ENCODE data around the gene CARD10. TPM values are rescaled to one million over a fixed set of nuclear protein-coding genes. Genes with fewer than 3 reads are reported as not detected.

Gene CARD10
- total RNA-seq, 1 experiment from 2014 or later = 26.5 TPM

DNA sequence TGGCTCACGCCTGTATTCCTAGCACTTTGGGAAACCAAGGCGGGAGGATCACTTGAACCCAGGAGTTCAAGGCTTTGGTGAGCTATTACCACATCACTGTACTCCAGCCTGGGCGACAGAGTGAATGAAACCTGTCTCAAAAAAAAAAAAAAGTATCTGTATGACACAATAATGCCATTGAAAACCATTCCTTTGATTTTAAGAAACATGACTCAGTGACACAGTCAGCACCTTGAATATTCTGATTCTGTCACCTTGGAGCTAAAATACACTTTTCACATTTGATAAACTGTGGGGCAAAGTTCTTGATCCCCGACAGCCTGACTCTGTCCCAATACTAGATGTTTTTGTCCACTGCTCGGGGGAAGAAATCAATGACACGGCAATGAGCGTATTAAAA lies 75.2 kb downstream of the CARD10 start:
- BruUV-seq (replicated peaks) = no TSS peak
- Histone ChIP-seq H3K9me3 (peaks cover 8% of the 10 kb centered on the region; the same call in 1 of the 2 replicates), H3K4me1 (no peaks in the 10 kb centered on the region), H3K36me3 (ENCODE audit: control insufficient read depth, insufficient read depth, low read length) (no peaks in the 10 kb centered on the region), H3K4me3 (ENCODE audit: low read depth, low read length) (no peak overlapping the region), H3K27me3 (replicated peaks; ENCODE audit: control insufficient read depth, insufficient read depth, low read length) (no peaks in the 10 kb centered on the region)
- no peak for DNase-seq
- Mint-ChIP-seq H3K36me3 (ENCODE audit: insufficient read depth, unreplicated experiment) (no peaks in the 10 kb centered on the region), H3K27ac (ENCODE audit: unreplicated experiment) (no peak overlapping the region), H3K9me3 (ENCODE audit: unreplicated experiment) (peaks cover 26% of the 10 kb centered on the region), H3K27me3 (ENCODE audit: insufficient read depth, unreplicated experiment) (no peaks in the 10 kb centered on the region), H3K4me1 (ENCODE audit: low read depth, unreplicated experiment) (peaks cover 6% of the 10 kb centered on the region), H3K4me3 (ENCODE audit: unreplicated experiment) (no peak overlapping the region)
- TF ChIP-seq, protein P1, sequence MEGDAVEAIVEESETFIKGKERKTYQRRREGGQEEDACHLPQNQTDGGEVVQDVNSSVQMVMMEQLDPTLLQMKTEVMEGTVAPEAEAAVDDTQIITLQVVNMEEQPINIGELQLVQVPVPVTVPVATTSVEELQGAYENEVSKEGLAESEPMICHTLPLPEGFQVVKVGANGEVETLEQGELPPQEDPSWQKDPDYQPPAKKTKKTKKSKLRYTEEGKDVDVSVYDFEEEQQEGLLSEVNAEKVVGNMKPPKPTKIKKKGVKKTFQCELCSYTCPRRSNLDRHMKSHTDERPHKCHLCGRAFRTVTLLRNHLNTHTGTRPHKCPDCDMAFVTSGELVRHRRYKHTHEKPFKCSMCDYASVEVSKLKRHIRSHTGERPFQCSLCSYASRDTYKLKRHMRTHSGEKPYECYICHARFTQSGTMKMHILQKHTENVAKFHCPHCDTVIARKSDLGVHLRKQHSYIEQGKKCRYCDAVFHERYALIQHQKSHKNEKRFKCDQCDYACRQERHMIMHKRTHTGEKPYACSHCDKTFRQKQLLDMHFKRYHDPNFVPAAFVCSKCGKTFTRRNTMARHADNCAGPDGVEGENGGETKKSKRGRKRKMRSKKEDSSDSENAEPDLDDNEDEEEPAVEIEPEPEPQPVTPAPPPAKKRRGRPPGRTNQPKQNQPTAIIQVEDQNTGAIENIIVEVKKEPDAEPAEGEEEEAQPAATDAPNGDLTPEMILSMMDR (IDR thresholded peaks at IDR 0.05; ENCODE audit: insufficient read depth in 1 of 2, low read depth in 1 of 2, low read length in 1 of 2, severe bottlenecking in 1 of 2, unreplicated experiment in 1 of 2) = no peak
- CTCF ChIA-PET = interaction anchor here (0.7 kb wide), 1 partner anchor 51 kb away, joined by 5 read pairs; no protein-coding TSS in a partner anchor
- intact Hi-C loops (cut with micrococcal nuclease; ENCODE audit: unreplicated experiment) = no loop called here
- POLR2A ChIA-PET = no interaction called here

DNA sequence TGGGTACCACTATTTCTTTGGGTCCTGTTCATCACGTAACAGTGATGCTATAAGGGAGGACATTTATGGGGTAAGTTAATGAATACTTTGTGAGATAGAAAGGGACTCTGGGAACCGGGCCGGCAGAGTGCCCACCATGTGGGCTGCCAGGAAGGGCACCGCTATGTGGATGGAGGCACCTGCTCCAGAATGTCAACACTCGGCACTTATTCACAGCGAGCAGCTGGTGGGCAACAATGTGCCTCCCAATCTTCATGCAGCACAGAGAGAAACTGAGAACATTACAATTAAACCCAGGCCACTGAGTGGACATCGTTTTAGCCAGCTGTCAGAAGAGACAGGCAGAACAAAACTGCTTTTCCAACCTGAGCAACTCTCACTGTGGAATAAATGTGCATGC lies 76.1 kb downstream of the CARD10 start:
- H3K27me3 Mint-ChIP-seq (ENCODE audit: insufficient read depth, unreplicated experiment) = no peaks in the 10 kb centered on the region
- H3K4me1 Mint-ChIP-seq (ENCODE audit: low read depth, unreplicated experiment) = peaks cover 6% of the 10 kb centered on the region
- no peaks in the 10 kb centered on the region for H3K36me3 Mint-ChIP-seq (ENCODE audit: insufficient read depth, unreplicated experiment)
- intact Hi-C loops (cut with micrococcal nuclease; ENCODE audit: unreplicated experiment) = no loop called here
- CTCF ChIA-PET = no interaction called here
- H3K9me3 ChIP-seq = peaks cover 8% of the 10 kb centered on the region; the same call in 1 of the 2 replicates
- H3K4me3 Mint-ChIP-seq (ENCODE audit: unreplicated experiment) = no peak overlapping the region
- H3K36me3 ChIP-seq (ENCODE audit: control insufficient read depth, insufficient read depth, low read length) = no peaks in the 10 kb centered on the region
- H3K27me3 ChIP-seq (replicated peaks; ENCODE audit: control insufficient read depth, insufficient read depth, low read length) = no peaks in the 10 kb centered on the region
- TF ChIP-seq, protein P1 (IDR thresholded peaks at IDR 0.05; ENCODE audit: insufficient read depth in 1 of 2, low read depth in 1 of 2, low read length in 1 of 2, severe bottlenecking in 1 of 2, unreplicated experiment in 1 of 2) = no peak
- no peak overlapping the region for H3K27ac Mint-ChIP-seq (ENCODE audit: unreplicated experiment)
- no TSS peak for BruUV-seq (replicated peaks)
- POLR2A ChIA-PET = no interaction called here
- no peak overlapping the region for H3K4me3 ChIP-seq (ENCODE audit: low read depth, low read length)
- no peak for DNase-seq
- no peaks in the 10 kb centered on the region for H3K4me1 ChIP-seq
- peaks cover 26% of the 10 kb centered on the region for H3K9me3 Mint-ChIP-seq (ENCODE audit: unreplicated experiment)

DNA sequence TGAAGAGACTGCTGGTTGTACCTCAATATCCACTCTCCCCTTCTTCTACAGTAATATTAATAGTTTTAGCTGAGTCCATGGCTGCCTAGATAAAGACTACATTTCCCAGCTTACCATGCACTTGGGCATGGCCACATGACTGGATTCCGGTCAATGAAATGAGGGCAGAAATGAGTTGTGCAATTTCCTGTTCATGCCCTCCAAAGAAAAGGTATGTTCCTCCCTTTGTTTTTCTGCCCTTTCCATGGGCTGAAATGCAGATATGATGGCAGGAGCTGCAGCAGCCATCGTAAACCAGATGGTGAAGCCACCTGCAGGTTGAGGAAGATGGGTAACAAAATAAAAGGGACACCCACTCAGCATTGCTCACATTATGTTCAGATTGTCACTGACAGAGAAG lies 76.7 kb downstream of the CARD10 start:
- ChIA-PET POLR2A (interaction anchor here (0.6 kb wide), 1 partner anchor 1419 kb away, joined by 3 read pairs; no protein-coding TSS in a partner anchor), CTCF (interaction anchor here (0.8 to 1.5 kb wide), 3 partner anchors 13 to 100 kb away, joined by 3 to 5 read pairs (median 4); no protein-coding TSS in a partner anchor)
- H3K4me1 Mint-ChIP-seq (ENCODE audit: low read depth, unreplicated experiment) = peaks cover 6% of the 10 kb centered on the region
- H3K27ac Mint-ChIP-seq (ENCODE audit: unreplicated experiment) = no peak overlapping the region
- no peaks in the 10 kb centered on the region for H3K27me3 Mint-ChIP-seq (ENCODE audit: insufficient read depth, unreplicated experiment)
- Histone ChIP-seq H3K36me3 (ENCODE audit: control insufficient read depth, insufficient read depth, low read length) (no peaks in the 10 kb centered on the region), H3K27me3 (replicated peaks; ENCODE audit: control insufficient read depth, insufficient read depth, low read length) (no peaks in the 10 kb centered on the region), H3K4me3 (ENCODE audit: low read depth, low read length) (no peak overlapping the region), H3K9me3 (peaks cover 8% of the 10 kb centered on the region; the same call in 1 of the 2 replicates), H3K4me1 (no peaks in the 10 kb centered on the region)
- TF ChIP-seq, protein P1 (IDR thresholded peaks at IDR 0.05; ENCODE audit: insufficient read depth in 1 of 2, low read depth in 1 of 2, low read length in 1 of 2, severe bottlenecking in 1 of 2, unreplicated experiment in 1 of 2) = no peak
- H3K36me3 Mint-ChIP-seq (ENCODE audit: insufficient read depth, unreplicated experiment) = no peaks in the 10 kb centered on the region
- peak in 1 of 2 experiments; percentile 37 for DNase-seq
- no TSS peak for BruUV-seq (replicated peaks)
- H3K9me3 Mint-ChIP-seq (ENCODE audit: unreplicated experiment) = peaks cover 26% of the 10 kb centered on the region
- intact Hi-C loops (cut with micrococcal nuclease; ENCODE audit: unreplicated experiment) = no loop called here
- no peak overlapping the region for H3K4me3 Mint-ChIP-seq (ENCODE audit: unreplicated experiment)
